MV-4-11 (cell line): ENCODE measurements around the gene DNAJB1.
"Not testable (repeated sequence)": the region's sequence is repeated elsewhere in the genome, so short reads cannot be mapped to it uniquely, and the experiment has no call there.

Experiments
- DNase-seq: peaks from one replicate; lab custom pipeline; 2025; lab: John Stamatoyannopoulos, UW

Gene DNAJB1

DNA sequence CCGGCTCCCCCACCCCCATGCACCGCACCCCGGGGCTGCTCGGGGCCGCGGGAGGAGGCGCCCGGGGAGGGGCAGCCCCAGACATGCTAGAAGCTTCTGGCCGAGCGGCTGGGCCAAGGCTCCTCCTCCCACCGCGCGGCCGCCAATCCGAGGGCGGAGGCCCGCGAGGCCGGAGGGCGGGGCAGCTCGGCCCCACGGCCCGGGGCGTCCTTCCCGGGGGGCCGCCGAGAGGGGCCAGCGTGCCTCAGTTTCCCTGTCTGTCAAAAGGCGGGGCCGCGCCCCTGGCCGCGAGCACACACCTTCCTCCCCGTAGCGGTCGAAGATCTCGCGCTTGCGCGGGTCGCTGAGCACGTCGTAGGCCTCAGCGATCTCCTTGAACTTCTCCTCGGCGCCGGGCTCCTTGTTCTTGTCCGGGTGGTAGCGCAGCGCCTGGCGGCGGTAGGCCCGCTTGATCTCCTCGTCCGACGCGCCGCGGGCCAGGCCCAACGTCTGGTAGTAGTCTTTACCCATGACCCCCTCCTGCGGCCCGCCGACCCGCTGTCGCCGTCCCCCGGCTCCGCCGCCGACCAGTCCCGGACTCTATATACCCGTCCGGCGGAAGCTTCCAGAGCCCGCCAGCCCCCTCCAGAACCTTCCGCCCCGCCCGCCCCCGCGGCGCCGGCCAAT, at the start of gene DNAJB1:
Gene DNAJB1, minus strand, starts transcription at position 558 of the 666 bp plus-strand sequence. Its CDS starts 48 bp downstream, at position 510.
- peak; percentile 69 for DNase-seq

DNA sequence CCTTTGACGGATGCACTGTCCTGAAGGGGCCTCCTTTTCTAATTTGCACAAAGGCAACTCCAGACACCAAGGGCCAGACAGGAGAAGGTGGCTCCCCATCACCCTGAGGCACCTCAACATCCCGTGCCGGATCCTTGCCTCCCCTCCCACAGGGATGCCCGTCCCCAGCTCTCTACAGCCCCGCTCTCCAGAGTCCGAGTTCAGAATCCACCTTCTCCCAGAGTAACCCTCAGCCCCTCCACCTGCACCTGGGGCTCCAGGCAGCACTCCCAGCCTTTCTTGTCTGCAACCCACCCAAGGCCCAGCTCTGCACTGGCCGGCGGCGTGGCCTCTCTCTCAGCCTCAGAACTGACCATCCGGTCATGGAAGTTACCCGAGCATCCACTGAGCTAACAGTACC, 48.9 kb upstream of the DNAJB1 start:
- no peak for DNase-seq

DNA sequence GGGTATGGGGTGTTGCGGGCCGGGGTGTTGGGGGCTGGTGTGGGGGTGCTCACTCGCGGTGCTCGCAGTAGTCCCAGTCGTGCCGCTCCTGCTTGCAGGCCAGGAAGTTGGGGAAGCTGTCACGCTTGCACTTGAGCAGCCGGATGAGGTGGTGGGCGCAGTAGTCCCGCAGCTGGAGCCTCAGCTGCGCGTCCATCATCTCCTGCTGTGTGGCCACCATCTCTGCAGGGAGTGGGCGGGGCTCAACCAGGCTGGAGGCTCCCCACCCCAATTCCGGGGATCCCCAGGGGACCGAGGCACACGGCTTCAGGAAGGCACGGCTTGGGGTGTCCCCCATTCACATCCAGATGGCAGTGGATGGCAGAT, 48.5 kb upstream of the DNAJB1 start:
- no peak for DNase-seq

DNA sequence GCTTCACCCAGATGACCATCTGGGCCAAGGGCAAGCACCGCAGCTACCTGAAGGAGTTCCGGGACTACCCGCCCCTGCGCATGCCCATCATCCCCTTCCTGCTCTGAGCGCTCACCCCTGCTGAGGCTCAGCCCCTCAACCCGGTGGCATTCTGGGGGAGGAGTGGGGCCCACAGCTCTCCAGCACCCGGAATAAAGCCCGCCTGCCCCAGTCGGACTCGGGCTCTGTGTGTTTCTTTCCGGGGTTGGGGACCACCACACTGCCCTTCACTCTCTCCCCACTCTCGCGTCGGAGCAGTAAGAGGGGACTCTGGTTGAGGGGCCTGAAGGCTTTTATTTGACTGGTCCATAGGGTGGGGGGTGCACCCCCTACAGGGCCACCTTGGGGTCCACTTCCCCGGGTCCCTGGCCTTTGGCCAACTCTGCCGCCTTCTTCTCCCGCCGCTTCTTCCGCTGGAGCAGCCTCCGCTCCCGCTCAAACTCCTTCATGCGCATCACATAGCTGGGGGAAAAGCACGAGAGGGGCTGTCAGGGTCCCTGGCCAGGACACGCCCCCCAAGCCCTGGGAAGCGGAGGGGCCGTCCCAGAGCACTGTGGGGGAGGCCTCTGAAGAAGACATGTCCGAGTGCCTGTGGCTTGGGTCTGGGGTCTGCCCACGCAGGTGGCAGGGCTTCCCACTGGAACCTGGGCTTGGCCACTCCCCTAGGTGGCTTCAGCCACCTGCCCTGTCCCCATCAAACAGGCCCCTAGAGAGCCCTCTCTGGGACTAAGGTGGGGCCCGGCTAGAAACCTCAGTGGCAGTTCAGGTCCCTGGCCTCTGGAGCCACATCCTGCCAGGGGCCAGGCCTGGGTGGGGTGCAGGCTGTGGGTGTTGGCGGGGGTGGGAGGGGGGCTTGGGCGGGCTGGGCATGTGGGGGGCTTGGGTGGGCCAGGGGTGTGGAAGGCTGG, 47.8 kb upstream of the DNAJB1 start:
- no peak for DNase-seq

DNA sequence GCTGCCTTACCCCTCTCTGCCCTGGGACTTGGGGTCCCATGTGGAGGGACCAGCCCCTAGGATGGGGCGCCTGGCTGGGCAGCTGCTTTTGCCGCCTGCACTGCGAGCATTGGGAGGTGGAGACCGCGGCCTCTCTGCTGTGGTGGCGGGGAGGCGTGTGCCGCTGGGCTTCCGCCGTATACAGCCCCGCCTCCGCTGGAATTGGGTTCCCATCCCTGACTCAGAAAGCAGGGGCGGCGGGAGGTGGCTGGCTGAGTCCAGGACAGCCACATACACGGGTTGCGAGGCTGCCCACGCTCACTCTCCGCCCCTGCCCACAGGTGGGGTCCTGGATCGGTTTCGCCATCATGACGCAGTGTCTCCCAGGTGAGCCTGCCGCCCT, 47.1 kb upstream of the DNAJB1 start:
- DNase-seq = no peak

DNA sequence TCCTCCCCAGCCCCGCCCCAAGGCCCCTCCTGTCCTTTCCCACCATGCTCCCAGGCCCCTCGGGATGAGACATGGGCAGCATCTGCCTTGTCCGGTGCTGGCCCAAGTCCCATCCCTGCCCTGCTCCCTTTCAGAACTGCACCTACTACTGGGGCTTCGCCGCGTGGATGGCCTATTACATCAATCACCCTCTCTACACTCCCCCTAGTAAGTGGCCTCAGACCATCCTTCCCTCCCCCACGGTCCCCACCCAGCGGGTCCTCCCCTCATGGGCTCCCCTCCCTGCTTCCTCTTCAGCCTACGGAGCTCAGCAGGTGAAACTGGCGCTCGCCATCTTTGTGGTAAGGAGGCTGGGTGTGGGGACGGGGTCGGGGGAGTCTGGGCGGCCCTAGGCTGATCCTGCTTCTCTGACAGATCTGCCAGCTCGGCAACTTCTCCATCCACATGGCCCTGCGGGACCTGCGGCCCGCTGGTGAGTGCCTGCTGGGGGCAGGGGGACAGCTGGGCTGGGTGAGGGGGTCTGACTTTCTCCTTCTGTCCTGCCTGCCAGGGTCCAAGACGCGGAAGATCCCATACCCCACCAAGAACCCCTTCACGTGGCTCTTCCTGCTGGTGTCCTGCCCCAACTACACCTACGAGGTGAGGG, 46.6 kb upstream of the DNAJB1 start:
- not testable (repeated sequence) for DNase-seq

DNA sequence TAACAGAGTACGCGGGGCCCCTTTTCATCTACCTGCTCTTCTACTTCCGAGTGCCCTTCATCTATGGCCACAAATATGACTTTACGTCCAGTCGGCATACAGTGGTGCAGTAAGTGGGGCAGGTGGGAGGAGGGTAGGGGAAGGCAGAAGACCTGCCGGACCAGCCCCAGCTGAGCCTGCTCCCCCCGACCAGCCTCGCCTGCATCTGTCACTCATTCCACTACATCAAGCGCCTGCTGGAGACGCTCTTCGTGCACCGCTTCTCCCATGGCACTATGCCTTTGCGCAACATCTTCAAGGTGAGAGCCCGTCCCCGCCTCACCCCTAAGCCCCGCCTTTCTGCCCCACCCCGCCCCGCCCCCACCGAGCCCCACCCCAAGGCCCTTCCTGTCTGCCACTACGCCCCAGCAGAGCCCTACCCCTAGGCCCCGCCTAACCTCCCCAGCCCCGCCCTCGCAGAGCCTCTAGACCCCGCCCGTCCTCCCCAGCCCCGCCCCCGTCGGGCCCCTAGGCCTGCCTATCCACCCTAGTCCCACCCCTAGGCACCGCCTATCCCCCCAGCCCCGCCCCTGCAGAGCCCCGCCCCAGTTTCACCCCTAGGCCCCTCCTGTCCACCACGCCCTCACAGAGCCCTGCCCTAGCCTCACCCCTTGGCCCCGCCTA, 45.9 kb upstream of the DNAJB1 start:
- no peak for DNase-seq

DNA sequence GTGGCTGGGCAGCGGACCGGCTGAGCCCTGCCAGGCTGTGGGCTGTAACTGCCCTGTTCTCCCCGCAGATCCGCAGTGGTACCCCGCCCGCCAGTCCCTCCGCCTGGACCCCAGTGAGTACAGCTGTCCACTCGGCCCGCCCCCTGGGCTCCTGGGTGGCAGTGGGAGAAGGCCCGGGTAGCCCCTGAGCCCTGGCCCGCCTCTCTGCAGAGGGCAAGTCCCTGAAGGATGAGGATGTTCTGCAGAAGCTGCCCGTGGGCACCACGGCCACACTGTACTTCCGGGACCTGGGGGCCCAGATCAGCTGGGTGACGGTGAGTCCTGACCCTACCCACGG, 45.4 kb upstream of the DNAJB1 start:
- no peak for DNase-seq

GRCh38 chr19:14562660-14563589, 44.7 kb upstream of the DNAJB1 start:
- DNase-seq = no peak

DNA sequence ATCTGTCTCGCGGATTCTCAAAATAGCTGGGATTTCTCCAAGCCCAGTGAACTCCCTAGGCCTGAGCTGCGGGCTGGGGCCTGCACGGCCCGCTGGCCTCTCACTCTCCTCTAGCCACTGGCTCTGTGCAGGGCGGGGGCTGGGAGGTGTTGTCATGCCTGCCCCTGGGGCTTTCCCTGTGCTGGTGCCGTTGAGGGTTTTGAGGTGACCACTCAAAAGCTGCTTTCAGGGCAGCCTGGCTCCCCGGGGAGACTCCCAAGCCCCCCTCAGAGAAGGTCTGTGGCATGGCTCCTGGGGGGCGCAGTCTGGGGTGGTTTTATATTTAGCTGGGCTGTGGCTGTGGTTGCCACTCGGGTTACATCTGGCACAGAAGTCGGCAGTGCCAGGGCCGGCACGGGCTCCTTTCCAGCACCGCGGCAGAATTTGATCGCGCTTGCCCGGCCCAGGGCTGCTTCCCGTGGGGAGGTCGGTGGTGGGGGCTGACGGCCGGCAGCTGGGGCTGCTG, 43.7 kb upstream of the DNAJB1 start:
- peak; percentile 38 for DNase-seq

- no peak for DNase-seq
Measured at GRCh38 chr19:14561249-14561648, 43.1 kb upstream of the DNAJB1 start.

DNA sequence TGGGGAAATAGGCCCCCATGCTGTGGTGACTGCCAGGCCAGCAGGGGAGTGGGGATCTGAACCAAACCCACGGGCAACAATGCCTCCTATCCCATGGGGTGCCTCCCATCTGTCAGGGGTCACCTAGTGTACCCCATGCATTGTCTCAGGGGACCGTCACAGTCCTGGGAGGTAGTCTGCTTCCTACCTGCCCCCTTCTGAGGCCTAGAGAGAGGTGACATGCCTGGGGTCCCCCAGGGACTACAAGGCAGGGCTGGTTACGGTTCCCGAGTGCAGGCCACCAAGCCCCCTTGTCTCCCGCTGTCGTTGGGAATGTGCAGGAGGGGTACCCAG, 42.5 kb upstream of the DNAJB1 start:
- DNase-seq = no peak

DNA sequence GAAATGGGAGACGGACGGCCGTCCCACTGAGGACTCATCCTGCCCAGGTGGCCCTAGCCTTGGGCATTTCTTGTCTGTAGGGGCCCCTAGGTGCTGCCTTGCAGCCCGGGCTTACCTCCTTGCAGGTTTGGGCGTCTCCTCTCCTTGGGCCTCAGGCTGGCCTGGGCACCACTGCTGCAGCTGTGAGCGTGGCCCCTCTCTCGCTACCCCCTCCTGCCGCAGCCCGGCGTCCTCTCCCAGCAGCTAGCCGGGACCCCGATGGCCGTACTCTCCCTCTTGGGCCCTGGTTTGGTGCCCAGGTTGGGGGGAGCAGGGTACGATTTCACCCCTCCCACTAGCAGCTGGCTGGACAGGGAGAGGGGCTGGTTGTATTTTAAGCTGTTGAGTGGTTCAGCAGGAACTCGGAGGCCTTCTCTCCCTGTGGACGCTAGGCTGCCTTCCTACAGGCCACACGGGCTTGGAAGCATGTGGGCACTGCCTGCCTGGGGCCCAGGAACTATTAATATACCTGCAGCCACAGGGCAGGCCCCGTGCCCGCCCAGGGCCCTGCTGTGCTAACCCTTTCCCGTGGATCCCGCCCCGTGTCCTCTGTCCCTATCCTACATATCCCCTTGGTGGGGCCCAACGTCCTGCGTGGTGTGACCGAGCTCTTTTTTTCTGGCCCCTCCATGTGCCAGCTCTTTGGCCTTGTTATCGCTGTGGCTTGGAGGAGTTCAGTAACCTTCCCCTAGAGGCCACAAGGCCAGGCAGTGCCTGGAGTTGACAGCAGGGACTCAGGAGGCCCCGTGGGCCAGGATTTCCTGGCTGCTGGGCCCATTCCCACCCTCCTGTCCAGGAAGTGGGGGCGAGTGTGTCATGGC, 41.9 kb upstream of the DNAJB1 start:
- DNase-seq = no peak

GRCh38 chr19:14558370-14559066, 40.3 kb upstream of the DNAJB1 start:
- DNase-seq = no peak

GRCh38 chr19:14556662-14557188, 38.5 kb upstream of the DNAJB1 start:
- DNase-seq = peak; percentile 78

DNA sequence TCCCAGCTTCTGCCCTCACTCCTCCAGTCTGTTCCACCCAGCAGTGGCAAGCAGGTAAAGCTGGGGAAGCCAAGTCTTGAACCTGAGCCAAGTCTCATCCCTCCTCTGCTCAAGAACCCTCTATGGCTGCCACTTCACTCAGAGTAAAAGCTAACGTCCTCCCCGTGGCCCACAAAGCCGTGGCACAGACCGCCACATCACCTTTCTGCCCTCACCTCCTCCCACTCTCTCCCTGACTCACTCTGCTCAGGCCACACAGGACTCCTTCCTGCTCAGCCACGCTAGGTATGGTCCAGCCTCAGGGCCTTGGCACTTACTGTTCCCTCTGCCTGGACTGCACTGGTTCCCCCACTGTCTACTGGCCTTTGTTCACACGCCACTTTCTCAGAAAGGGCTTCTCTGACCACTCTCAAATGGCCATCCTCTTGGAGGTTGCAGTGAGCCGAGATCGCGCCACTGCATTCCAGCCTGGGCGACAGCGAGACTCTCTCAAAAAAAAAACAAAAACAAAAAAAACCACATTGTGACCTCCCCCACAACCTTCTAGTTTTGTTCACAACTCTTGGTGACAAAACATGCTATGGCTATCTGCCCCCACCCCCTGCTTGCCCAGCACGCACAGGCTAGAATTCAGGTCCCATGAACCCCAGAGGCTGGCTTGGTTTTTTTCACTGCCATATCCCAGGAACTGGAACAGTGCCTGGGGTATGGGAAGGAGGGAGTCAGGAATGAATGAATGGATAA, 37.9 kb upstream of the DNAJB1 start:
- no peak for DNase-seq

DNA sequence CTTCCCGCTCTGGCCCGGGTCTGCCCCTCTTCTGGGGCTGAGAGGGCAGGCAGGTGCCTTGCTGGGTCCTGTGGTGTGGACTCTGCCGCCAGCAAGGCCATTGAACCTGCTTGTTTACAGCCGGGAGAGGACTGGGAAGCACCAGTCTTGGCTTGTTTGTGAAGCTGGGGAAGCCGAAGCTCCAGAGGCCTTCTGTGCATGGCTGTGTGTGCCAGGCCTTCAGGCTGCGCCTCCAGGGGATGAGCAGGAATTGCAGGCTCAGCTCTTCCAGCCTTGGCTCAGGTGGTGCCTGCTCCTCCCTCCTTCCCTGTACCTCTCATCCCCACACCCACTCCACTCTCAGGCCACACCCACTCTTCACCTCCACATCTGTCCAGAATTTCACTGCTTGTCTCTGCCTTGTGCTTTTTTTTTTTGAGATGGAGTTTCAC, 36.2 kb upstream of the DNAJB1 start:
- DNase-seq = no peak

GRCh38 chr19:14553939-14554243, 35.7 kb upstream of the DNAJB1 start:
- DNase-seq = no peak
